Brain microvascular endothelial cell (primary cell): Measurements from ENCODE around the gene SEPTIN5.

Experiments
- DNase-seq: peaks from one replicate; pipeline ENCODE4 v3.0.0-alpha.2; 2020
- H3K27ac ChIP-seq: fragments of 250-450 bp; sonication (Bioruptor Pico); 2 replicates; pipeline ENCODE4 v1.5.1; 2020; ENCODE audit warnings: mild to moderate bottlenecking, moderate library complexity
- H3K27me3 ChIP-seq: fragments of 250-450 bp; sonication (Bioruptor Pico); replicated peaks from 2 replicates; pipeline ENCODE4 v1.5.1; 2020; ENCODE audit warnings: mild to moderate bottlenecking
- H3K36me3 ChIP-seq: fragments of 250-450 bp; sonication (Bioruptor Pico); replicated peaks from 2 replicates; pipeline ENCODE4 v1.5.1; 2020; ENCODE audit warnings: mild to moderate bottlenecking
- H3K4me3 ChIP-seq: 2 replicates; pipeline ENCODE4 v1.5.1; 2011; ENCODE audit warnings: low read depth, mild to moderate bottlenecking, control low read depth, low read length, moderate library complexity
- in situ Hi-C: cut with HindIII; loops from 2 replicates; pipeline ENCODE4 v1.10.0; 2017; ENCODE audit warnings: low sequenced_read_pairs, low pct_ligation_motif_present
- TF ChIP-seq, protein P1 (sequence below): IDR thresholded peaks from 2 replicates; pipeline ENCODE4 v1.5.1; 2011; ENCODE audit warnings: low read depth, mild to moderate bottlenecking, moderate library complexity, low read length, control low read depth, inconsistent platforms; ENCODE audit errors: missing control alignments

The SEPTIN5 gene

DNA sequence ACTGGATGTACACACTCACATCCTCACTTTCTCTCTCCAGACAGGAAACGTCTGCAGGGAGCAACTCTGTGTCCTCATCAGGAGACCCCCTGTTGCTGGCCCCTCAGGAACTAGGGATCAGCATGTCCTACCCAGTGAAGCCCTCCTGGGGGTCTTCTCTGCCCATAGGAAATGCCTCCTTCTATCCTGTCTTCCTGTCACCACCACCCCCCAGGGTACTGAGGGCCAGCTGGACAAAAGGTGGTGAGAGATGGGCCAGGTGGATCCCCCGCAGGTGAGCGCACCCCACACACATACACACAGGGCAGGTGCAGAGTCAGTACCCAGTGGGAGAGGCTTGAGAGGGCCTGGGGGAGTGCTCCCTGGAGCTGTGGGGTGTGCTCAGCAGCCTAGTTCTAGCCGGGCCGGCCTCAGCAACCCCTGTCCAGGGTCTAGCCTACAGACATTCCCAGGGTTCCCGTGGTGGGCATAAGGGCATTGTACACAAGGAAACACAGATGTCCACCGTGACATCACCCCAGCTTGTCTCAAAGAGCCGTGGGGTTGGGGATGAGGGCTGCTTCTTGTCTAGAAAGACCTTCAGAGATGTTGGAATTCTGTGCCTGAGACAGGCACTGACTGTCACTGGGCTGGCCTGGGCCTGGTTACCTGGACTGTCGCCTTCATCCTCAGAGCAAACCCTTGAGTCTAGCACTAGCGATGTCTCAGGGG lies 18.3 kb downstream of the SEPTIN5 start:
- Histone ChIP-seq H3K27me3 (peaks cover 6% of the 10 kb centered on the region), H3K27ac (no peak overlapping the region), H3K4me3 (no peak overlapping the region), H3K36me3 (no peaks in the 10 kb centered on the region)
- no peak for DNase-seq
- TF ChIP-seq, protein P1, sequence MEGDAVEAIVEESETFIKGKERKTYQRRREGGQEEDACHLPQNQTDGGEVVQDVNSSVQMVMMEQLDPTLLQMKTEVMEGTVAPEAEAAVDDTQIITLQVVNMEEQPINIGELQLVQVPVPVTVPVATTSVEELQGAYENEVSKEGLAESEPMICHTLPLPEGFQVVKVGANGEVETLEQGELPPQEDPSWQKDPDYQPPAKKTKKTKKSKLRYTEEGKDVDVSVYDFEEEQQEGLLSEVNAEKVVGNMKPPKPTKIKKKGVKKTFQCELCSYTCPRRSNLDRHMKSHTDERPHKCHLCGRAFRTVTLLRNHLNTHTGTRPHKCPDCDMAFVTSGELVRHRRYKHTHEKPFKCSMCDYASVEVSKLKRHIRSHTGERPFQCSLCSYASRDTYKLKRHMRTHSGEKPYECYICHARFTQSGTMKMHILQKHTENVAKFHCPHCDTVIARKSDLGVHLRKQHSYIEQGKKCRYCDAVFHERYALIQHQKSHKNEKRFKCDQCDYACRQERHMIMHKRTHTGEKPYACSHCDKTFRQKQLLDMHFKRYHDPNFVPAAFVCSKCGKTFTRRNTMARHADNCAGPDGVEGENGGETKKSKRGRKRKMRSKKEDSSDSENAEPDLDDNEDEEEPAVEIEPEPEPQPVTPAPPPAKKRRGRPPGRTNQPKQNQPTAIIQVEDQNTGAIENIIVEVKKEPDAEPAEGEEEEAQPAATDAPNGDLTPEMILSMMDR, result no peak
- in situ Hi-C loops, result no loop called here

DNA sequence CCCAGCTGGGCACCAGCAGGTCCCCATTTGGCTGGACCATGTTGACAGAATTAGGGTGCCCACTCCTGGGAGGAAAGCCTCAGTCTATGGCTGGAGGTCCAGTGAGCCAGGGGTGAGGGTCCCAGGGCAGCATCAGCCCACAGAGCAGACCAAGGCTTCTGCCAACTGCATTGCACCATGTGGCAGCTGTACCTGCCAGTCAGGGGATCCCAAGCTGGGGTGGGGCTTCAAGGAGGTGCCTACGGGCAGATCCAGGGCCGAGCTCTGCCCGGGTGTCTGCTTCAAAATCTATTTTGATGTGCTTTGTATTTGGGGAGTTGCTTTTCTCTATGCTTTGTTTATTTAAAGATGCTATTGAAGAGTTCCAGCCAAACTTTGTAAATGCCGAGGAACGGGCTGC lies 19.5 kb downstream of the SEPTIN5 start:
- H3K27ac ChIP-seq, result no peak overlapping the region
- DNase-seq, result no peak
- TF ChIP-seq, protein P1, result no peak
- no peaks in the 10 kb centered on the region for H3K36me3 ChIP-seq
- in situ Hi-C loops, result no loop called here
- H3K27me3 ChIP-seq, result peaks cover 6% of the 10 kb centered on the region
- H3K4me3 ChIP-seq, result no peak overlapping the region

DNA sequence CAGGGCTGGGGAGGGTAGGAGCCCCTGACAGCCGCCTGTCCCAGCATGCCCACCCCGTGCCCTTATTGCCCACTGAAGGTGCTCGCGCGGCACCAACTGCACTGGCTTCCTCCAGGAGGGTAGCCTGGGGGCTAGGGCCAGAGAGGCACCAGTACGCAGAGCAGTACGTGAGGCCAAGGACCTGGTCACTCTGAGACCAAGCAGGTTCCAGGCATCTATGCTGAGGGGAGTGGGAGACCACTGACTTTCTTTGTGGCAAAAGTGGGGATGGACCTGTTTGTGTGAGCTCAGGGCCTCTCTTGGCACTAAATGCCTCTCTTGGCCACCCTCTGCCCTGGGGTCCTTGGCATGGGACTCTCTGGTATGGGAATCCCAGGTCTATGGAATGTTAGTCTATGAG lies 19.9 kb downstream of the SEPTIN5 start:
- in situ Hi-C loops, result no loop called here
- no peak overlapping the region for H3K27ac ChIP-seq
- H3K4me3 ChIP-seq, result no peak overlapping the region
- H3K27me3 ChIP-seq, result peaks cover 6% of the 10 kb centered on the region
- no peak for DNase-seq
- no peaks in the 10 kb centered on the region for H3K36me3 ChIP-seq
- TF ChIP-seq, protein P1, result no peak

DNA sequence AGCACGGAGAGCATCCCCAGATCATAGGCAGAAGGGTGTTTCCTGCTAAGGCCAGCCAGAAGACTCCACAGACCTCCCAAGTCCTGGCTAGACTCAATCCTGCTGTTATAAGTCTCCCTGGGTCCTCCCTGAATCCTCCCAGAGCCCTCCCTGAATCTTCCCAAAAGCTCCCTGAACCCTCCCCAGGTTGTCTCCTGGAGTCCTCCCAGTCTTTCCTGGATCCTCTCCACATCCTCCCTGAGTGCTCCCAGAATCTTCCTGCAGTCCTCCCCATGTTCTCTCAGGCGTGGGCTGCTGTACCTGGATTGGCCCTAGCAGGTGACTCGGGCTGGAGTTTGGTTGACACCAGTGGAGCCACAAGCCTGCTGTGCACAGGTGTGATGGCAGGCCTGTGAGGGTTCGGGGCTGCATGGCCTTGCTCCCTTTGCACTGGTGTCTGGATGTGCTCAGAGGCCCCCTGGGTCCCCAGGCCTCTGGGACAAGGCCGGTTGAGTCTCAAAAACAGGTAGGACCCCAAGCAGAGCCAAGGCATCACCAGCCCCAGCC lies 20.6 kb downstream of the SEPTIN5 start:
- in situ Hi-C loops, result no loop called here
- Histone ChIP-seq H3K4me3 (no peak overlapping the region), H3K27me3 (peaks cover 6% of the 10 kb centered on the region), H3K36me3 (no peaks in the 10 kb centered on the region), H3K27ac (no peak overlapping the region)
- no peak for DNase-seq
- TF ChIP-seq, protein P1, result no peak

DNA sequence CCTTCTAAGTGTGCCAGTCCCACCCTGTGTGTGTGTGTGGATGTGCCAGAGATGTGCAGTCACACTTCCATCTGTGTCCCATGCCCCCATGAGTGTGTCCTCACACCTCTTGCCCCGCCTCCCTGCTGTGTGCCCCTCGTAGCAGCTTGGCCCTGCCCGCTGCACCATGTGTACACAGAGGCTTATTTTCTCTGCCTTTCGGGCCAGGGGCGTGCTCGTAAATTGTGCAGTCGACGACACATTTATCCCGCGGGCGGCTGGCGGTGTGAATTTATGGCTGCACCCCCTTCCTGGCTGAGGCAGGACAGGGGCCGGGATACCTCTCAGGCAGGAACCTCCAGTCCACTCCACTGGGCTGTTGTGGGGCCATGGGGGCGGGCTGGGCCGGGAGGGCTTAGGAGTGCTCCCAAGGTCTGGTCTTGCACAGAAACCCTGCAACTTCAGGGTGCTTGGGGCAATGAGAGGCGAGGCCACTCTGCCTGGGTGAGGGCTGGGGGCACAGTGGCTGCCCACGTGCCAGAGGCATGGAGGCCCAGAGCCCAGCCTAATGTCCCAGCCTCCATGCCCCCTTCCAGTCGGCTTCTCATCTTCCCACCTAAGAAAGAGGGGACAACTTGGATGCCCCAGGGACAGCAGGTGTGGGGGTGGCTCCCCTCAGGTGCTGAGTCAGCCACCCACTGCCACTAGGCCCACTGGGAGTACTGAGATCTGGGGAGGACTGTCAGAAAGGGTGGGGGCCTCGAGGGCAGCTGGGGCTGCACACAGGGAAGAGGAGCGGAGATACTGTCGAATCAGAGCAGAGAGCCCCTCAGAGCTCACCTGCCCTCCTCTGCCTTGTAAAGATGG lies 21.6 kb downstream of the SEPTIN5 start:
- Histone ChIP-seq H3K4me3 (no peak overlapping the region), H3K27me3 (peaks cover 6% of the 10 kb centered on the region), H3K36me3 (no peaks in the 10 kb centered on the region), H3K27ac (no peak overlapping the region)
- DNase-seq, result no peak
- in situ Hi-C loops, result no loop called here
- TF ChIP-seq, protein P1, result no peak
